GM19438 (cell line): ENCODE measurements around the gene CCNY.
"Not testable (repeated sequence)": the region's sequence is repeated elsewhere in the genome, so short reads cannot be mapped to it uniquely, and the experiment has no call there.

Source experiments
- ATAC-seq: cut with Tn5 transposase; IDR thresholded peaks from one replicate; pipeline ENCODE4 v1.9.1; 2021; ENCODE audit warnings: low read depth; ENCODE audit not compliant: unreplicated experiment

The CCNY gene

DNA sequence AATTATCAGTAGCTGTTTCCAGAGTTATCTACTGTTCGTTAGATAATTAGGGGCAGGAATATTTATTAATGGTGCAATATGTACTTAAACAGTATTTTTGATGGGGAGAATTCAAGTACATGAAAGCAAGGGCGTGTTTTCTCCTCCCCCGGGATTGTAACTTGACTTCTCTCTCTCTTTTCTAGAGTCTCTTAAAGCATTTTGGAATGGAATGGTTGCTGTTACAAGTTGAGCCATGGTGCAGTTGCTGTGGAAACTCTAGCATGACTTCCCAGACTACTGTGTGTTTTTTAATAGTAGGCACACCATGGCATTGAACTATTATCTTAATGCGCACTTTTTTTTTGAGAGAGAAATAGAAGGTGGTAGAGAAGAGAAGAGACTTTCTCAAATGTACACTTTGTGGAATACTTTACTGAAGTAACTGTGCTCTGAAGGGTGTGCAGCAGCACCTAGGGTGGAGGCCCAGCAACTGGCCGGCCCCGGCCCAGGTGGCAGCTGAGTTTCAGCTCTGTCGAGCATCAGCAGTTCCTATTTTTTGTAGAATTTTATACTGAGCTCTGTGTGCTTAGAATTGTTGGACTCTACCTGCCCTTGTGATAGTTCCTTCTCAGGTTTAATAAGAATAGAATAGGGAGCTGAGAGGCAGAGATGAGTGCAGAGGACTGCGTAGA is 64.4 kb downstream of the CCNY start:
- ATAC-seq = no peak

GRCh38 chr10:35403491-35403890 is 67.2 kb downstream of the CCNY start:
- ATAC-seq = not testable (repeated sequence)

DNA sequence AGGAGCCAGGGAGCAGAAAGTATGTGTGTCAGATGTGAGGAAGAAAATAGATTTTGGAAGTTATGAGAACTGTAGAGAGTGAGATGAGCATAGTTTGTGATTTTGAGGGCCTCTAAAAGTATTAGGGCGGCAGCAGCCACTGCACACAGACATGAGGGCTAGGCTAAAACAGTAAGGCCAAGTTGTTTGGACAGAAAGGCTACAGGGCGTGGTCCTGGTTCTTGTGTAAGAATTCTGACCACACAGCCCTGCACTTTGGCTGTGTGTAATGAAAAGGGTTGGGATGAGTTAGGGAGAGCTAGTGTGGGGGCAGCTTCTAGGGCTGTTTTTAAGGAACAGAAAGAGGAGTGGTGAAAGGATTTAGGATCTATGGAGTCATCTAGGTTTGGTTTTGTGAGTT is 67.8 kb downstream of the CCNY start:
- not testable (repeated sequence) for ATAC-seq

GRCh38 chr10:35406003-35406630 is 69.8 kb downstream of the CCNY start:
- not testable (repeated sequence) for ATAC-seq

GRCh38 chr10:35407696-35408095 is 71.4 kb downstream of the CCNY start:
- ATAC-seq = not testable (repeated sequence)

DNA sequence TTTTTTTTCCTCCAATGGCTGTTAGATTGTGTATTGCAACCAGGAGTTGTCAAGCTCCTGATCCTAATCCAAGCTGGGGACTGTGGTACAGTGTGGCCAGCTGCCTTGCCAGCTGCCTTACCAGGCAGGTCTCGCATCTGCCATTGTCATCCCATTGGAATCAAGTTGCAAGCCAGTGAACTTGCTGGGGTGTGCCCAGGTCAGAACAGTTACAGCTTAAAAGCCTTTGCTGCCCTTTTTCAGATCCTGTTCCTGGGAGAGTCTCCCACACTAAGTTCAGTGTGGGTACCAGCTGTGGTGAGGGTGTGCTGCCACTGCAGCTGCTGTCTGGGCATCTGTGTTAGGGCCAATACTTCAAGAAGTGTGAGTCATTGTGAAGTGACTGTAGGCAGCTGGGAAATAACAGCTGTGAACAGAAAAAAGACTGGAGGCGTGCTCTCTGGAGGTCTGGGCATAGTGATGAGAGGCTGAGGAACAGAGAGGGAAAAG is 72.8 kb downstream of the CCNY start:
- no peak for ATAC-seq

- ATAC-seq = no peak
Observed at GRCh38 chr10:35409808-35410207, 73.5 kb downstream of the CCNY start.

DNA sequence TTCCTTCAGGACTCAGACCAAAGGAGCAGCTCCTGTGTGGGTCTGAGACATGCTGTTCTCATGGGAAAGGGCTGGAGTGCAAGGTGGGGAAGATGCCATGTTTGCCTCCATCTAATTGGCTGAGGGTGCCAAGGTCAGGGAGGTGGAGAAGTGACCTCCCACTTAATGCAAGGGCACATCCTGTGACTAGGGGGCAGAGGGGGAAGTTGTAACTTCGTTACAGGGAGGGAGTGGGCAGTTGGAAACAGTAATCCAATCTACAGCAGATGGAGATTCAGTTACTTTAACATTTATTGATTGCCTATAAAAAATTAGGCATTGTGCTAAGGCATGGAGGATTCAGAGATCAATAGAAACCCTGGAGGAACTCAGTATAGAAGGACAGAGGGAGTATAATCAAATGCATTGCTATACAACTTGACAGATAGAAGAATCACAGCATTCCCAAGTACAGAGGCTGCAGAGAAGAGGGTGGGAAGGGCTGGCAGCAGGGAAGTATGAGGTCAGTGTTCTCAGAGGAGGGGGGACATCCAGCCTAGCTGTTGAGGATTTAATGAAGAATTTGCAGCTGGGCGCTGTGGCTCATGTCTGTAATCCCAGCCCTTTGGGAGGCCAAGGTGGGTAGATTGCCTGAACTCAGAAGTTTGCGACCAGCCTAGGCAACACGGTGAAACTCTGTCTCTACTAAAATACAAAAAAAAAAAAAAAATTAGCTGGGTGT is 75.9 kb downstream of the CCNY start:
- no peak for ATAC-seq

- no peak for ATAC-seq
Observed at GRCh38 chr10:35412900-35413491, 76.7 kb downstream of the CCNY start.

DNA sequence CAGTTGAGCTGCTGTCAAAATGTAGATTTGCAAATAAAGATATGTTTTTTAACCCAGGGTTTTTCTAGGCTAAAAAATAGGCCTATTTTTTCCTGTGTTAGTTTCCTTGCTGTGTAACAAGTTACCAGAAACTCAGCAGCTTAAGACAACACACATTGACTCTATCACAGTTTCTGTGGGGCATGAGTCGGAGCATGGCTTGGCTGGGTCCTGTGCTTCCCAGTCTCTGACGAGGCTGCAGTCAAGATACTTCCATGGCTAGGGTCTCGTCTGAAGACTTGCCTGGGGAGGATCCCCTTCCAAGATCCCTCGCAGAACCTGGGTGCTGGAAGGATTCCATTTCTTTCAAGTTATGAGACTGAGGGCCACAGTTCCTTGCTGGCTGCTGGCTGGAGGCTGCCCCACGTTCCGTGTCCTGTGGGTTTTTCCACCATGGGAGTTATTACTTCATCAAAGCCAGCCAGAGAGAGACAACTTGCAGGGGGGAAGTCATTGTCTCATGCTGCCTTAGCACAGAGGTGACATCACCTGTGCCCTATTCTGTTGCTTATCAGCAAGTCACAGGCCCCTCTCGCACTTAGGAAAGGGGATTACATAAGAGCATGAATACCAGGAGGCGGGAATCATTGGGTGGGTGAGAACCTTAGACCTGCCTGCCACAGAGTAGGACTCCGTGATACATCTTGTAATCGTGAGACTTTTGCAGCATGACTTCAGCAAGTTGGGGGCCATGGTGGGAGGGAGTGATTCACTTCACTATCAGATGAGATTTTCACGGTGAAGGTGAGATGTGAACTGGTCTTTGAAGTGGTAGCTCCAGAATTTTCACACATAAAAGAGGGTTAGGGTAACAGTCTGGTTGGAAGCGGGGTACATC is 77.9 kb downstream of the CCNY start:
- no peak for ATAC-seq

DNA sequence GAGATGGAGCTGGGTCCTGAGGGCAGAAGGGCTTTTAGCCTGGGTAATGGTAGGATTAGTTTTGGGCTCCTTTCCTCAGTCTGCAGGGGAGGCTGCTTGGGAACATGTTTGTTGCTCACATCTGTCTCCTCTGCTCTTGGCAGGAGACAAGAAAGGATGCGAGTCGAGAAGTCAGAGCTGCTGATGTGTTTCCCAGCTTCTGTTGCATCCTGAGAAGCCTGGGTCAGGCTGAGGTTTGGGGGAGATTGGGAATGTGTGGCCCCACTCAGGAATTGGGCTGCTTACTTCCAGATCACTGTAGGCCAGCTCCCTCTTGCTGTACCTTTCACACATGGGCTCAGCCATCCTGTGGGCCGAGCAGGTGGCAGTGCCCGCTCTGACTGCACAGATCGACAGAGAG is 79.2 kb downstream of the CCNY start:
- ATAC-seq = no peak

DNA sequence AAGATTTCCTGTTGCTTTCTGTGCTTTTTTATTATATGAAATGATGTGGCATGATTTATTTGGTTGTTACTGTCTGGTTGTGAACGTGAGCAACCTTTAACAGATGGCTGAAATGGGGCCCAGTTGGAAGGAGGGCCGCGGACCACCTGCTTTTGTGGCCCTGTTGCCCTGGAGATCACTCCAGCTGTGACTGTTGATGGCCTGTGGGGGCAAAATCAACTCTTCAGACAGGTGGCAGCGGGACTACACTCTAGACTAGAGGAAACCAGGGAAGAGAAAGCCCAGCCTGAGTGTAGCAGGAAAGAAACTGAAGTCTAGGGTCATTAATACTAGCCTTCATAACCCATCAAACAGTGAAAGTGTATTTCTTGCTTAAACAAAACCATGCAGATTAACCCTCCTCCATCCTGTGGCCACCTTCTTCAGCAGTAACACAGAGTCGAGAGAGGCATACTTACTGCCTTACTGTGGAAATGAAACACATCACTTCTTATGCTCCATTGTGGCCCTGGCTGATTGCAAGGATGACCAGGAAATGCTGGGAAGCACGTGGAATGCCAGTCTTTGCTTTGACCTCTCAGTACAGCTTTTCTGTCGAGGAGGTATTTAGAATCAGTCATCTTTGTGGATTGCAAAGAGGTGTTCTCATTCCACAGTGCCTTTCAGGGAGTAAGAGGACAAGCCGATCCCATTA is 80.5 kb downstream of the CCNY start:
- no peak for ATAC-seq

- no peak for ATAC-seq
Observed at GRCh38 chr10:35417313-35417625, 81.0 kb downstream of the CCNY start.

DNA sequence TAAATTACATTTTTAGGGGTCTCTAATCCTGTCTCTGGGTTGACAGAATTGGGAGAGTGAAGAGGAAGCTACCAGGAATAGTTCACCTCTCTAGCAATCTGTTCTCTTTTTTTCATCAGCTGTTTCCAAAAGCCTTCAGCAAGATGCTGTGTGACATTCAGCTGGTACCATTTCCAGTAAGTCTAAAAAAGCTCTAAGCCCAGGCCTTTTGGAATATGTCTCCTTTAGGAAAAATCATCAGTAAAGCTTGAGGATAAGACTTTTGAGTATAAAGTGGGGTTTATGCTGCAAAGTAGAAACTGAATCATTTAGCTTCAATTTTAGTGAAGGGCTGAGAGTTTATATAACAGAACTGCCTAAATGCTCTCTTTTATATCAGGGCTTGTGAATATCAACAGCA is 81.5 kb downstream of the CCNY start:
- ATAC-seq = no peak

DNA sequence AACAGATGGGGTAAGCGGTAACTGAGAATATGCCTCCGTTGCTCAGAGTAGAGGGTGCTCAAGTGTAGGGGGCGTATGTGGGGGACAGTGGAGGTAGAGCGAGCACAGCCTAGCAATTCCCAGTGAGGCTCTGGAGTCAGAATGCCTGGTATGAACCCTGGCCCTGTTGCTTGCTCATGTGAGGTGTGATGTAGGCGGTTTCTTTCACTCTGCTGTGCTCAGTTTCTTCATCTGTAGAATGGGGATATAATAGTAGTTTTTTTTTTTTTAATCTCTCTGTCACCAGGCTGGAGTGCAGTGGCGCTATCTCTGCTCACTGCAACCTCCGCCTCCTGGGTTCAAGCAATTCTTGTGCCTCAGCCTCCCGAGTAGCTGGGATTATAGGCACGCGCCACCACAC is 82.3 kb downstream of the CCNY start:
- ATAC-seq = not testable (repeated sequence)

DNA sequence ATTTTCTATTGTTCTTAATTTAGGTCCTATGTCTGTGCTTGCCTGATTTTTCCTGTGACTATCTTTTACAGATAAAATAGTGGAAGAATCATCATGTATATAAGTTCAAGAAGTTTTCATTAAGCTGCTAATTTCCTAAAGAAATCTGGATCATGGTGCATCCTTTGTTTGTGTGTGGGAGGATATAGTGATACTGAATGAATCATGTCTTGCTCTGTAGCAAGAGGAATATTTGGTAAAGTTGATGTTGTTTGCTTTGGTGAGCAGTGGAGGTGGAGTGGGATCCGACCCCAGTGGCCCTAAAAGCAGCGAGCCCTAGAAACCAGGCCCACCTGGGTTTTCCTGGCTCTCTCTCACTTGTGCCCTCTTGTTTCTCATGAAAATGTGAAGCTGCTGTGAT is 83.7 kb downstream of the CCNY start:
- ATAC-seq = no peak

DNA sequence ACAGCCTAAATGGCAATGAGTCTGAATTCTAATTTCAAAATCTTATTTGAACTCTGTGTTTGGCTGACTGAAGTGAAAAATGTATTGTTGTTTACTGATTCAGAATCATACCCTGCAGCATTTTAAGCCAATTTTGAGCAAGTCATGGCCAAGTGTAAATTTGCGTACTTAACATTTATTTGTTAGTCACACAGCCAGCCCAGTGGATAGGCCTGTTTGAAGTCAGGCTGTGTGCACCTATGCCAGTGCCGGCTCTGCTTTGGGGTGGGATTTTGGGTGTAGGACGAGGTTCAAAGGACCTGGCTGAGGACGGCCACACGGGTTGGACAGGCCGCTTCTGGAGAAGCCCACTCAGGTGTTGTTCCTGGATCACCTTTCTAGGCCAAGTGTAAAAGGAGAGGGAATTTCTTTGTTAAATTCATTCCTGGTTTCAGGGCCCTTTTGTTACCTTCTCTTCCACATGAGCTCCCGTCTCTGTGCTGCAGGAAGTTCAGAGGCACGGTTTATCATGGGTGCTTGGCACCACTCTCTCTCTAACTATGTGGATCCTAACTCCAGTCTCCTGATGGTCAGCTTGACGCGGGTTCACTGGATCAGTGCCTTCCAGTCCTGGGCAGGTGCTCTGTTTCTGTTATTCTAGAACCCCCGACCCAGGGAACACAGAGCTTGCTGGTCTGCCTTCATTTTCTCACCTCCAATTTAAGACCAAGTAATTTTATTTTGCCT is 84.7 kb downstream of the CCNY start:
- no peak for ATAC-seq

DNA sequence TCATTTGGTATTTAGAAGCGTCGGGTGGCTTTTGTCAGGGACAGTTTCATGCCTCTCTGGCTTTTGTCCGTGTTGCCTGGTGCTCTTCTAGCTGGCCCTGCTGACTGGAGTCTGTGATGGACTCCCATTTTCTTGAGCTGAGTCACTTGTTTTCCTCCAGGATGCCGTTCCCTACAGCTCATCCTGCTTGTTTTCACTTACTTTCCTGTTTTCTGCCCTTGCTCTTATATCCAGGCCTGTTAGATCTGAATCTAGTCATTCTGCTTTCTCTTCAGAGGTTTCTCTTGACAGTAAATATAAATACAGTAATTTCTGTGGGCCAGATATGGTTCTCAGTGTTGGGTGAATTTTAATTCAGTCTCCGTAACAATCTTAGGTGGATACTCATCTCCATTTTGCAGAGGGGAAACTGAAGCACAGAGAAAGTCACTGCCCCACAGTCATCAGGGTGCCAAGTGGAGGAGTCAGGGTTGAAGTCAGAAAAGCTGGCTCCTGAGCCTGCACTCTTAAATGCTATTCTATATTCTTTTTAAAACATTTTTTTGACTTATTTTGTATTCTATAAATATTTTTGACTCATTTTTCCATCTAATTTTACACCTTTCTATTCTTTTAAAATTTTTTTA is 85.4 kb downstream of the CCNY start:
- ATAC-seq = no peak

GRCh38 chr10:35422228-35422627 is 85.9 kb downstream of the CCNY start:
- no peak for ATAC-seq
